ENCODE data around the gene TEKTIP1.

DNA sequence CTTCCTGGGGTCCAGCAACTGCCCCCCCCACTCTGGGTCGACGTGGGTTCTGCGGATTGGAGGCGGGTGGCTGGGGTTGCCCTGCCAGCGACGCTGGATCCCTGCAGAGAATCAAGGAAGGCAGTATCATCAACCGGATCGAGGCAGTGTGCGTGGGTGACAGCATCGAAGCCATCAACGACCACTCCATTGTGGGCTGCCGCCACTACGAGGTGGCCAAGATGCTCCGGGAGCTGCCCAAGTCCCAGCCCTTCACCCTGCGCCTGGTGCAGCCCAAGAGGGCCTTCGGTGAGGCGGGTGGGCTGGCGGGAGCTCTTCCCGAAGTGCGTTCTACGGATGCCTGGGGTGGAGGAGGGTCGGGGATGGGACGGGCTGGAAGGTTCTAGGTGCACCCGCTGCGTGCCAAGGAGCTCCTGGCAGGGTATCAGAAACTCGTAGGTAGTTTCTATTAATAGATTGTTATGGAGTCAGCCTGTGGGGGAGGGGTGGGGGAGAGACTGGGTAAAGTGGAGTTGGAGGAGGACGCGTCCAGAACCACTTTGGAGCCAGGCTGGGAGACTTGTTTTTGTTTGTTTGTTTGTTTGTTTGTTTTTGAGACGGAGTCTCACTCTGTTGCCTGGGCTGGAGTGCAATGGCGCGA, 47.9 kb downstream of the TEKTIP1 start:
- TF ChIP-seq, protein P1, sequence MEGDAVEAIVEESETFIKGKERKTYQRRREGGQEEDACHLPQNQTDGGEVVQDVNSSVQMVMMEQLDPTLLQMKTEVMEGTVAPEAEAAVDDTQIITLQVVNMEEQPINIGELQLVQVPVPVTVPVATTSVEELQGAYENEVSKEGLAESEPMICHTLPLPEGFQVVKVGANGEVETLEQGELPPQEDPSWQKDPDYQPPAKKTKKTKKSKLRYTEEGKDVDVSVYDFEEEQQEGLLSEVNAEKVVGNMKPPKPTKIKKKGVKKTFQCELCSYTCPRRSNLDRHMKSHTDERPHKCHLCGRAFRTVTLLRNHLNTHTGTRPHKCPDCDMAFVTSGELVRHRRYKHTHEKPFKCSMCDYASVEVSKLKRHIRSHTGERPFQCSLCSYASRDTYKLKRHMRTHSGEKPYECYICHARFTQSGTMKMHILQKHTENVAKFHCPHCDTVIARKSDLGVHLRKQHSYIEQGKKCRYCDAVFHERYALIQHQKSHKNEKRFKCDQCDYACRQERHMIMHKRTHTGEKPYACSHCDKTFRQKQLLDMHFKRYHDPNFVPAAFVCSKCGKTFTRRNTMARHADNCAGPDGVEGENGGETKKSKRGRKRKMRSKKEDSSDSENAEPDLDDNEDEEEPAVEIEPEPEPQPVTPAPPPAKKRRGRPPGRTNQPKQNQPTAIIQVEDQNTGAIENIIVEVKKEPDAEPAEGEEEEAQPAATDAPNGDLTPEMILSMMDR (conservative IDR thresholded peaks at IDR 0.05; ENCODE audit: low read length), result no peak
- no peak for TF ChIP-seq EZH2phosphoT487 (IDR thresholded peaks at IDR 0.05; ENCODE audit: borderline replicate concordance)
